ENCODE measurements around the gene SPO11.

The SPO11 gene

GRCh38 chr20:57310821-57311514 is 18.6 kb upstream of the SPO11 start:
- DNase-seq, result no peak

GRCh38 chr20:57312138-57312537 is 17.5 kb upstream of the SPO11 start:
- no peak for DNase-seq

DNA sequence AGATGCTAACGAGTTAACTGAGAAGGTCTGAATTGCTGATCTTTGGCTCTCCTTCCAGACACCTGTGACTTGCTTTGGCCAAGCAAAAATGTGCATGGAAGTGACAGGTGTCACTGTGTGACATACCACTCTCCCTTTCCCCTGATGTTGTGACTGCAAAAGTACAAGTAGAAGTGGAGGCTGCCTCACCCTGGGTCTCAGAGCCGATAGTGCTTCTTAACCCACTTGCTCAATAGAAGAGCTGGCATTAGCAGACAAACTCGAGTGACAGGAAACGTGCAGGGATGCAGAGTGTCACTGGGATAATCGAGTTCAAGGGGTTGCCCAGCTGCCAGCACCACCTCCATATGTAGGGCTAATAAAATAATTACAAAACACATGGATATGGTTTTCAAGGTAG is 16.4 kb upstream of the SPO11 start:
- no peak for DNase-seq

- DNase-seq, result no peak
Measured at GRCh38 chr20:57313951-57314350, 15.7 kb upstream of the SPO11 start.

- no peak for DNase-seq
Measured at GRCh38 chr20:57315083-57315975, 14.3 kb upstream of the SPO11 start.

- no peak for DNase-seq
Measured at GRCh38 chr20:57315976-57316480, 13.6 kb upstream of the SPO11 start.

GRCh38 chr20:57316795-57317201 is 12.8 kb upstream of the SPO11 start:
- no peak for DNase-seq

- DNase-seq, result no peak
Measured at GRCh38 chr20:57317316-57317788, 12.3 kb upstream of the SPO11 start.

GRCh38 chr20:57317789-57318371 is 11.7 kb upstream of the SPO11 start:
- no peak for DNase-seq

GRCh38 chr20:57319584-57319983 is 10.0 kb upstream of the SPO11 start:
- DNase-seq, result no peak

DNA sequence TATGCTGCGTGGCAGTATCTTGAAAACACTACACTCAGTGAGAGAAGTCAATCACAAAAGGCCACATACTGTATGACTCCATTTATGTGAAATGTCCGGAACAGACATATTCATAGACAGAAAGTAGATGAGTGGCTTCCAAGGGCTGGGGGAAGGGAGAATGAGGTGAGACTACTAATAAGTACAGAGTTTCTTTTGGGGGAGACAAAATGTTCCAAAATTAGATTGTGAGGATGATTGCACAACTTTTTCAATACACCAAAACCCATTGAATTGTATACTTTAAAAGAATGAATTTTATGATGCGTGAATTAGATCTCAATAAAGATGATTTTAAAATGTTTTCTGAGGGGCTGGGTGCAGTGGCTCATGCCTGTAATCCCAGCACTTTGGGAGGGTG is 9.2 kb upstream of the SPO11 start:
- DNase-seq, result no peak

GRCh38 chr20:57321142-57321541 is 8.5 kb upstream of the SPO11 start:
- no peak for DNase-seq

DNA sequence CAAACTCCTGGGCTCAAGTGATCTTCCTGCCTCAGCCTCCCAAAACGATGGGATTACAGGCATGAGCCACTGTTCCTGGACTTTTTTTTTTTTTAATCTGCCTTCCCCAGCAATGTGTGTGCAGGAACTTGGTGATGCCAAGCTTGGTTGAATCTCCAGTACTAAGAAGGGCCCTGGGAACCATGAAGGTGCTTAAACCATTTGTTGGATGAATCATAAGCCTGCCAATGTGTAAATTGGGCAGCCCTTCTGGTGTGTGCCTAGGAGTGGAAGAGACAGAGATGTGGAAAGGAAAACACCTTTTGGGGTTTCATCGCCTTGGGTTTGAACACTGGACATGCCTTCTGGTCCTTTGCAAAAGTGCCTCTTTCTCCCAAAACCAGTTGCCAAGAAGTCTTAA is 7.1 kb upstream of the SPO11 start:
- no peak for DNase-seq

DNA sequence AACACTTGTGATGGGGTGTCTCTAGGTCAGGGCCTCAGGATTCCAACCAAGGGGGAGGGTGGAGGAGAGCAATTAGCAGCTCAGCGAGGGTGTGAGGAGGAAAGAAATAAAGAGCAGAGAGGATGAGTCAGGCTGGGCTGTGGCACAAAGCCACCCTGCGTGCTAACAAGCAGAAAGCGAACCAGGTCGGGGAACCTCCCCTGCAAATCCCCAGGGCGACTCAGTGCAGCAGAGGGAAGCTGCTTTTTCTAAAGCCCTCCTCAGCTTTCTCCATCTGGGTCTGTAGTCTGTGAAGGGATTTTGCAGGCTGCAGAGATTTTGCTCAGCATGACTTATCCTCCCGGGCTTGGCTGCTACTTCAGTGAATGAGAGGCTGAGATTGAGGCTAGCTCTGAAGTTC is 6.6 kb upstream of the SPO11 start:
- no peak for DNase-seq

DNA sequence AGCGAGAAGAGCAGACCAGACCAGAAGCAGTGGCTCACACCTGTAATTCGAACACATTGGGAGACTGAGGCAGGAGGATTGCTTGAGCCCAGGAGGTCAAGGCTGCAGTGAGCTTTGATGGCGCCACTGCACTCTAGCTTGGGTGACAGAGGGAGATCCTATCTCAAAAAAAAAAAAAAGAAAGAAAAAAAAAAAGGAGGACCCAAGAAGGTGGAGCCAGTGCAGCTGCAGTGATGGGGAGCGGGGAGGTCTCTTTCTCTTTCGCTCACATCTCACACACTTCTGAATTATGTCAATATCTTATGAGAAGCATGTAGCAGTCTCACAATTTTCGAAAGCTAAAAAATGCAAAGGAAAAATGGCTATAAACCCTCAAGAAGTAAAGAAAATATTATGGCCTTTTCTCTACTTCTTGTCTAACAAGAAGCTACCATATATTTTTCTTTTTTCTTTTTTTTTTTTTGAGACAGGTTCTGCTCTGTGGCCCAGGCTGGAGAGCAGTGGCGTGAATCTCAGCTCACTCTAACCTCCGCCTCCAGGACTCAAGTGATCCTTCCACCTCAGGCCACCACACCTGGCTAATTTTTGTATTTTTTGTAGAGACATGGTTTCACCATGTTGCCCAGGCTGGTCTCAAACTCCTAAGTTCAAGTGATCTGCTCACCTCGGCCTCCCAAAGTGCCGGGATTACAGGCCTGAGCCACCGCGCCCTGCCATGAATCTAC is 3.8 kb upstream of the SPO11 start:
- DNase-seq, result no peak

DNA sequence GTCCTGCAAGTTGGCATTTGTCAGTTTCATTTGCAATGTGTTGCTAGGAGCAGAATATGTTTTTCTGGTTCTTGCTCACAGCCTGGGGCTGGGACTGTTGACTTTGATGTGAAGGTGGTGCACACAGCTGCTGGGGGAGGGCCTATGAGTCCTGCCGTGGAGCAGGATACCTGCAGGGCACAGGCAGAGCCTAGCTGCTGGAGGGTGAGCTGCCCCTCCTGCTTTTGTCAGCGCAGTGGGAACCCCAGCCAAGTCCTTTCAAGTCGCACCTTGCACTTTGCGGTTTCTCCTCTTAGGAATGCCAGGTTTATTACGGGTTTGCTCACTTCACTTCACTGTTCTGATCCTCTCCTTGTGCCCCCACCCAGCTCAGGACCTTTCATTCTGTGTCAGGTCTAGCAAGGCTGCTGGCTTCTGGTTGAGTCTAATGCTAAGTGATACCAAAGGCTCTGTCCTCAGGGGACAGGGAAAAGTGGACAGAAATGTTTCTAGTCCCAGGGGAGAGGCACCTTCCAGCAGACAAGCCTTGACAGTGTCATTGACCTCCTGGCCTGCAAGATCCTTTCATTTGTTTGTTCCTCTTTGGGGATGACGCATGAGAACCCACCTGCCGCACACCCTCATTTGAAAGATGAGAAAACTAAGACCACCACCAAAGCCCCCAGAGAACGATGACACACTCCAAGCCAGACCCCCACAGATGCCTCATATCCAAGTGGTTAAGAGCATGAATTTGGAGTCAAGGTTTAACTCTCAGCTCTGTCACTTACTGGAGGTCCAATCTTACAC is 2.7 kb upstream of the SPO11 start:
- DNase-seq, result no peak

DNA sequence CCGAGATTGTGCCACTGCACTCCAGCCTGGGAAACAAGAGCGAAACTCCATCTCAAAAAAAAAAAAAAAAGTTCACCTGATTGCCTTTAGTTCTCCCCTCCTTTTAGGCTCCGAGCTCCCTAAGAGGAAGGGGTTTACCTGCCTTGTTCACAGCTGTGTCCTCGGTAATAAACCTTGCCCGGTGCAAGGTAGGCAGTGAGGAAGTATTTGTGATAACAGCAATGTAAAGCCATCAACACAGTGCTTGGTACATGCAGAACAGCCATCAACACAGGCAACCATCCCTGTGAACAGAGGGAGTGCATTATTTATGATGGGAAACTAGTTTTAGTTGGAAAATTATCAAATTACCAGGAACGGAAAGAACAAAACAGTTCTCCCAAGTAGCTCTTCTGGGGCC is 1.8 kb upstream of the SPO11 start:
- DNase-seq, result no peak

DNA sequence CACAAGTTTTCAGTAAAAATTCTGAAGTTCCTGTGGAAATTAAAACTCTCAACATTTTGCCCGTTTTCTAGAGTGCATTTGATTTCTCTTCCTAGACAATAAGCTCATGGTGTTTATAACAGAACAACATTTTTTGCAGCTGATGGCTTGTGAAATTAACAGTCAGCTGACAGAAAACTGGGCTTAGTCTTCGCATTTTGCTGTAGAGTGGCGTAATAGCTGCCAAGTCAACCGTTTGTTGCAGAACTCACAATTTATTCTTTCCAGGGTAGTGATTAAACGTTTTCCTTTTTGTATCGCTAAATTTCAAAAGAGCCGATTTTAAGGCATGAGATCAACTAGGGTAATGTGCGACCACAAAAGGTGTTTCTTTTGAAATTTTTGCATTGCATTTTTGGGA is 1.4 kb downstream of the SPO11 start:
- no peak for DNase-seq

DNA sequence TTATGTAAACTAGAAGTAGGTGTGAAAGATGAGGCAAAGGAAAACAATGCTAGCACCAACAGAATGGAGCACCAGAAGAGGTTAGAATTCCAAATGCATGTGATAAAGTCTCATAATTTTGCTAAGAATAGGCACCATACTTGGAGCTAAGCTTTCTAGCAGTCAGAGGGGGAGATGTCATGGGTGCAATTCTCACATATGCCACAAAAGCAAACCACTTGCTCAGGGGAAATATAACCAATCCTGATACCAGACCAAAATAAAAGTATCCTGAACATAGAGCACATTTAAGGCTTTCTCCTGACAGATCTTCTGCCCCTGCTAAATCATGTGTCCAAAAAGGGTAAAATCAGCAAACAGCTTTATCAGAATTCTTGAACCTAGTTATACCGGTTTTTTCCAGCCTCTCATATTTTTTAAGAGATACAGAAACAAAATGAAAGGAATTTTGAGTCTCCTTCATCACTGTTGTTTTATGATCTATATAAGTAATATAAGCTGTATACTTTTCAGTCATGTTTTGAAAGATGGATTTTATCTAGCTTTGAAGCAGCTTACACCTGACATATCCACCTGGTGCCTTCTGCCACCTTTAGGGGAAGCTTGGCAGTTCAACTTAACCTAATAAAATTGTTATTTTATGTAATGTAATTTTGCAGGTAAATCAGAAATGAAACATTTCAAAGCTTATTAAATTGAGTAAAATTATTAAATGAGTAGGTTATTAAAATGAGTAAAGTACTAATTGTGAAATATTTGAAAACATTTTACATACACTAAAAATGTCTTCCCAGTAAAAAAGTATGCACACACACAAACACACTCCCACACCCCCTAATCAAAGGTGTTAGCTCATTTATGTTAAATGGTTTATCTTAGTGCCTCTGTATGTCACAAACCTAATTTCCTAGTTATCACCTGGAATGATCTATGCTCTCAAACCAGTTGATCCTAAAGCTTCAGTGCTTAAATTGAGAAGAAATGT is 2.8 kb downstream of the SPO11 start:
- no peak for DNase-seq

- DNase-seq, result no peak
Measured at GRCh38 chr20:57335392-57335791, 5.8 kb downstream of the SPO11 start.

- DNase-seq, result no peak
Measured at GRCh38 chr20:57341663-57342062, 12.1 kb downstream of the SPO11 start.

Data from stimulated activated CD4-positive, alpha-beta T cell treated with anti-CD3 and anti-CD28 coated beads, Interleukin-4, amount 100 ng/mL, for 24 hours (primary cell).